ENCODE results near the gene SDK2.

DNA sequence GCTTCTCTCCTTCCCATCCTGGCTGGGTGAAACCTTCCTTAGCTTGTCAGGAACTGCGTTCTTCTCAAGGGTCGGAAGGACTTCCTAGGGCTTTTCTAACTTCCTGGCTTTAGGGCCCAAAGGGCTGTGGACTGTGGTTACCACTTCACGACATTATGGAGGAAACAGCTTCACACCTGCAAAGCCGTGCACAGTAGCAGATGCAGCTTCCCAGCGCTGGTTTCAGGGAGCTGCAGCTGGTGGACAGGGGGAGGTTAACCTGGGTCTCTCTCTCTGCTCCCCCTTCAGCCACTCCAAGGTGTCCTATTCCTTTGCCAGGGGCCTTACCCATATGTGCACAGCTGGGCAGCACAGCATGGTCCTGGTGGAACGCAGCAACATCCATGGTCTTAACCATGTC lies 176.6 kb downstream of the SDK2 start:
- TF ChIP-seq CTCF (IDR thresholded peaks at IDR 0.05; ENCODE audit: low read depth, low read length, poor library complexity, severe bottlenecking) (no peak), EZH2phosphoT487 (IDR thresholded peaks at IDR 0.05; ENCODE audit: borderline replicate concordance, low read length) (no peak)

All from DOHH2 (cell line).